Ureter (tissue), 1 donor: ENCODE measurements around the gene C14orf132. TPM values are rescaled to one million over a fixed set of nuclear protein-coding genes. Genes with fewer than 3 reads are reported as not detected.
A peak's percentile ranks its signal among the peaks of the same experiment; 100 is the strongest.
"Not testable (repeated sequence)": the region's sequence is repeated elsewhere in the genome, so short reads cannot be mapped to it uniquely, and the experiment has no call there.

Source experiments
- DNase-seq: peaks from one replicate; pipeline ENCODE4 v3.0.0-alpha.2; 2020; ENCODE audit warnings: low spot score
- total RNA-seq: library from RNA; stranded (reverse); gene quantifications from one replicate; pipeline ENCODE4 v1.2.4, GENCODE V29; 2023
- donor health status: DM: yes; HTN: yes; CAD: no.

C14orf132 gene
- 6.7 TPM for total RNA-seq

- DNase-seq: peak; percentile 69
These were observed at the start of gene C14orf132 for GRCh38 chr14:96038920-96039632. Gene C14orf132, plus strand, starts transcription at chr14:96039362. Its CDS starts 139 bp downstream, at chr14:96039501.

- DNase-seq: no peak
These were observed 45.2 kb upstream of the C14orf132 start for GRCh38 chr14:95993768-95994592.

GRCh38 chr14:95994593-95994928, 44.6 kb upstream of the C14orf132 start:
- DNase-seq: no peak

GRCh38 chr14:95998656-95999055, 40.5 kb upstream of the C14orf132 start:
- no peak for DNase-seq

- DNase-seq: no peak
These were observed 37.2 kb upstream of the C14orf132 start for GRCh38 chr14:96001866-96002497.

GRCh38 chr14:96002498-96002884, 36.7 kb upstream of the C14orf132 start:
- DNase-seq: no peak

- DNase-seq: no peak
These were observed 28.0 kb upstream of the C14orf132 start for GRCh38 chr14:96011131-96011530.

- no peak for DNase-seq
These were observed 27.6 kb upstream of the C14orf132 start for GRCh38 chr14:96011607-96012006.

GRCh38 chr14:96012757-96013156, 26.4 kb upstream of the C14orf132 start:
- not testable (repeated sequence) for DNase-seq

GRCh38 chr14:96014176-96014575, 25.0 kb upstream of the C14orf132 start:
- DNase-seq: no peak

- no peak for DNase-seq
These were observed 22.5 kb upstream of the C14orf132 start for GRCh38 chr14:96016501-96017160.

GRCh38 chr14:96017882-96018281, 21.3 kb upstream of the C14orf132 start:
- DNase-seq: no peak

GRCh38 chr14:96027431-96028355, 11.5 kb upstream of the C14orf132 start:
- DNase-seq: no peak

- DNase-seq: no peak
These were observed 10.0 kb upstream of the C14orf132 start for GRCh38 chr14:96029089-96029645.

GRCh38 chr14:96030108-96030760, 8.9 kb upstream of the C14orf132 start:
- DNase-seq: no peak

- DNase-seq: no peak
These were observed 7.5 kb upstream of the C14orf132 start for GRCh38 chr14:96031691-96032090.

GRCh38 chr14:96035456-96035855, 3.7 kb upstream of the C14orf132 start:
- DNase-seq: no peak

GRCh38 chr14:96037891-96038557, 1.1 kb upstream of the C14orf132 start:
- no peak for DNase-seq

- no peak for DNase-seq
These were observed 623 bp upstream of the C14orf132 start for GRCh38 chr14:96038558-96038919.
